Activated CD4-positive, alpha-beta T cell treated with anti-CD3 and anti-CD28 coated beads, Interleukin-2, Interleukin-6, amounts not matched to agents 100 ng/mL and 50 ng/mL, durations not matched to agents 16 hours and 8 hours (primary cell): ENCODE data around the gene DDX25.
"Not testable (repeated sequence)": the region's sequence is repeated elsewhere in the genome, so short reads cannot be mapped to it uniquely, and the experiment has no call there.

Experiments used
- DNase-seq: peaks from one replicate; pipeline ENCODE4 v3.0.0-alpha.2; 2020

DDX25 gene

DNA sequence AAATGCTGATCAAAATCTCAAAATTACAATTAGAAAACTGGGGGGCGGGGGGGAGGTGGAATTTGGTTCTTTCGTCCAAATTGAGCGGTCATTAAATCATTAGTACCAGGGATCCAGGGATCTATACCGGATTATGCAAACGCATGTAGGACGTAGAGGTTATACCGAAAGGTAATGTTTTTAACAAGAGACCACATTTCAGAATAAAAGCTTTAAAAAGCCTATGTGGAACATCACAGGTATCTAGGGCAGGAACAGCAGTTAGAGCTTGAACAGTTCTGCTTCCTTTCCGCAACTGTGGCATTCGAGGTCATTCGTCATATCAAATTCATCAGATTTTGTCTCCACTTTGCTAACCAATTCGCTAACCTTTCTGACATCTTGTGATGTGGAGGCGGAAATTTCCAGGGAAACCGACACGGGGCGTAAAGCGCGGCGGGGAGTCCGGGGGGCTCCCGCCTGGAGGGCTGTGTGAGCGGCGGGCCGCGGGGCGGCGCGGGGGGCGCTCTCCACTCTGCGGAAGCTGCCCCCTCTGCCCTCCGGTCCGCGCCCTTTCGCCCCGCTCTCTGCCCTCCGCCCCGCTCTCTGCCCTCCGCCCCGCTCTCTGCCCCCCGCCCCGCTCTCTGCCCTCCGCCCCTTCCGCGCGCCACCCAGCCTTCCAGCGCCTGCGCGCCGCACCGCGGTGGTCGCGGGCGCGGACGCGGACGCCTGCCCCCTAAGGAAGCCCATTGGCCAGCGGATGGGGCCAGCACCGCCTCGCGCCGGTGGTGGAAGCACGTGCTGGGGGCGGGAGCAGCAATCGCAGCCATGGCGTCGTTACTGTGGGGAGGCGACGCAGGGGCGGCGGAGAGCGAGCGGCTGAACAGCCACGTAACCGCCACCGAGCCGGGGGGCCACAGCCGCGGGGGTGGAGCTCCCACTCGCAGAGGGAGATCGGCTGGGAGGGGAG lies at the start of gene DDX25:
Gene DDX25, plus strand, starts transcription at position 798 of the 949 bp plus-strand sequence. Its CDS starts 10 bp downstream, at position 808.
- DNase-seq, result no peak

DNA sequence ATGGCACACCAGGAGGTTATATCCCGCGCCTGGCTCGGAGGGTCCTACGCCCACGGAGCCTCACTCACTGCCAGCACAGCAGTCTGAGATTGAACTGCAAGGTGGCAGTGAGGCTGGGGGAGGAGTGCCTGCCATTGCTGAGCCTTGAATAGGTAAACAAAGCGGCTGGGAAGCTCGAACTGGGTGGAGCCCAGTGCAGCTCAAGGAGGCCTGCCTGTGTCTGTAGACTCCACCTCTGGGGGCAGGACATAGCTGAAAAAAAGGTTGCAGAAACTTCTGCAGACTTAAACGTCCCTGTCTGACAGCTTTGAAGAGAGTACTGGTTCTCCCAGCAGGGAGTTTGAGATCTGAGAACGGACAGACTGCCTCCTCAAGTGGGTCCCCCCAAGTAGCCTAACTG lies 46.6 kb upstream of the DDX25 start:
- not testable (repeated sequence) for DNase-seq

DNA sequence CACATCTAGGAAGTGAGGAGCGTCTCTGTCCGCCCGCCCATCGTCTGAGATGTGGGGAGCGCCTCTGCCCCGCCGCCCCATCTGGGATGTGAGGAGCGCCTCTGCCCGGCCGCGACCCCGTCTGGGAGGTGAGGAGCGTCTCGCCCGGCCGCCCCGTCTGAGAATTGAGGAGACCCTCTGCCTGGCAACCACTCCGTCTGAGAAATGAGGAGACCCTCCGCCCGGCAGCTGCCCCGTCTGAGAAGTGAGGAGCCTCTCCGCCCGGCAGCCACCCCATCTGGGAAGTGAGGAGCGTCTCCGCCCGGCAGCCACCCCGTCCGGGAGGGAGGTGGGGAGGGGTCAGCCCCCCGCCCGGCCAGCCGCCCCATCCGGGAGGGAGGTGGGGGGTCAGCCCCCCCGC lies 41.5 kb upstream of the DDX25 start:
- DNase-seq, result not testable (repeated sequence)

DNA sequence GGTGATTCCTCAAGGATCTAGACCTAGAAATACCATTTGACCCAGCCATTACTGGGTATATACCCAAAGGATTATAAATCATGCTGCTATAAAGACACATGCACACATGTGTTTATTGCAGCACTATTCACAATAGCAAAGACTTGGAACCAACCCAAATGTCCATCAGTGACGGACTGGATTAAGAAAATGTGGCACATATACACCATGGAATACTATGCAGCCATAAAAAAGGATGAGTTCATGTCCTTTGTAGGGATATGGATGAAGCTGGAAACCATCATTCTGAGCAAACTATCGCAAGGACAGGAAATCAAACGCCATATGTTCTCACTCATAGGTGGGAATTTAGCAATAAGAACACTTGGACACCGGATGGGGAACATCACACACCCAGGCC lies 39.0 kb upstream of the DDX25 start:
- DNase-seq, result not testable (repeated sequence)

DNA sequence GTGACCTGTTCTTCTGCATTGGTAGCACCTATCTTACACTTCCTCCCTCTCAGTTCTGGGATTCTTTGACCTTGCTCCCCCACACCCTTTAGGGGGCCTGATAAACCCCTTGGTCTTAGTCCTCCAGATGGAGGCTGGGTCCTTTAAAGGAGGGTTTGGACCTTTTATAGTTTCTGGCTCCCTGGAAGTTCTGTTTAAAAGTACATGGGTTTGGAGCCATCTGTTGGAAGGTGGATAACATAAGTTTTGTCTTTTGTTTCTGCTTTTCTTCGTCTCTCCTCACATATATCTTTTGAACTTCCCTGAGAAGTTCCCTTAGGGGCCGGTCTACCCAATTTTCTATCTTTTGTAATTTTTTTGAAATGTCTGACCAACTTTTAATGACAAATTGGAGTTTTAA lies 34.8 kb upstream of the DDX25 start:
- no peak for DNase-seq

DNA sequence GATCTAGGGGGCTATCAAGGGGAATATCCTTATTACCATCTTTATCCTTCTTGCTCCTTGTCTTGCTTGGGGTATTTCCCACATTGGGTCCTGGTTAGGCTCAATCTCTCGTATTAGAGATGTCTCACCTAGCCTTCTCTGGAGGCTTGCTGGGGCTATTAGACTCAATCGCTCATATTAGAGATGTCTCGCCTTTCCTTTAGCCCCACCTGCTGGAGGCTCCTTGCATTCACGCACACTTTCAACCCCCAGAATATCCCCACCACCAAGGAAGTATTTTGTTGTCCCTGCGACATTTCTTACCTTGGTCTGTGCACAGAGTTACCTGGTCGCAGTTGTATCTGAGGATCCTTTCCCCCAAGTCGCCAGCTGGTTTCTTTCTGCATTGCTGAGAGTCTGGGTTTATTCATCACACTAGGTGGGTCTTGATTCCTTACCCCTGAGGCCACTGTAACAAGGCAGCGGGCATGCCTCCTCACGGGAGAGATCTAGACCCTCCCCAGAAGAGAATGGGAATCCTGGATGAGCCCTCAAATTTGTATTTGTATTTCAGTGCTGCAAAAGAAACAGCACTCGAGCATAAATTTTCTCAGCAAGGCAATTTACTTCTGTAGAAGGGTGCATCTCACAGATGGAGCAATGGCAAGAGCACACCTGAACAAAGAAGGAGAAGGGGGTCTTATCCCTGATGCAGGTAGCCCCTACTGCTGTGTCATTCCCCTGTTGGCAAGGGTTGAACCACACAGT lies 32.7 kb upstream of the DDX25 start:
- DNase-seq, result peak; percentile 21

DNA sequence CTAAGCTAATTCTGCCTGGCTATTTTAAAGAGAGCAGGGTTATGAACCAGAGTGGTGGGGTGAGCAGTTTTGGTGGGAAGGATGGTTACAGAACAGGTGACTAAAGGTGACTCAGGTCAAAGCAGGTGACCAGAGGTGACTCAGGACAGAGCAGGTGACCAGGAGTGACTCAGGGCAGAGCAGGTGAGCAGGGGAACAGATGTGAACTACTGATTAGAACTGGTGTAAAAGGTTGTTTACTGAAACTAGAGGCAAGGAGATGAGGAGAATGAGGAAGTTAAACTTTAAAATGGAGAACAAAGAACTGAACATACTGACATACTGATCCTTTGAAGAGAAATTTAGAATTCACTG lies 32.2 kb upstream of the DDX25 start:
- no peak for DNase-seq

DNA sequence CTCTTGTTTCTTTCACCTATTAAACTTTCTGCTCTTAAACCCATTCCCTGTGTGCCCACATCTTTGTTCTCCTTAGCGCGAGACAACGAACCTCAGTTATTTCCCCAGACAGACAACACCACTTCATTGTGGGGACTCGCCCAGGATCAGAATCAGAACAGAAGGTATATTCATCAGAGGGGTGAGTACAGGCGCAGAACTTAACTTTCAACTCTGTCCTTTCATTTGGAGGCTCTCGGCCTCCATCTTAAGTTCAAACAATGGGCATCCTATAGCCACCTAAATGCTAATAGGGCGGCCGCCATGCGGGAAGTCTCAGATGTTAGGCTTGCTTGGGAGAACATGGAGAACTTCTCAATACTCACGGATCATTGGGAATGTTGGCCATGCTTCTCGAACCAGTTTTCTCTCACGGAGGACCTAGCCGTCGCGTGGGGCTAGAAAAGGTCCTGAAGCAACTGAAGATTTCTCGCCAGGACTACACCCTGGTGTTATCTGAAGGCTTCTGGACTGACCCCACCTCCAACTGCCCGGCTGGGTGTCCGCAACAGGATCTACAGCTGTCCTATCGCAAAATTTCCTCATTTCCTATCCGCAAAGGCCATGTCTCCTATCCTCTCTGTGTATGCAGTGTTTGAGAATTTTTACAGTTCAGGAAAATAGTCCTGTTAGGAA lies 30.3 kb upstream of the DDX25 start:
- no peak for DNase-seq

DNA sequence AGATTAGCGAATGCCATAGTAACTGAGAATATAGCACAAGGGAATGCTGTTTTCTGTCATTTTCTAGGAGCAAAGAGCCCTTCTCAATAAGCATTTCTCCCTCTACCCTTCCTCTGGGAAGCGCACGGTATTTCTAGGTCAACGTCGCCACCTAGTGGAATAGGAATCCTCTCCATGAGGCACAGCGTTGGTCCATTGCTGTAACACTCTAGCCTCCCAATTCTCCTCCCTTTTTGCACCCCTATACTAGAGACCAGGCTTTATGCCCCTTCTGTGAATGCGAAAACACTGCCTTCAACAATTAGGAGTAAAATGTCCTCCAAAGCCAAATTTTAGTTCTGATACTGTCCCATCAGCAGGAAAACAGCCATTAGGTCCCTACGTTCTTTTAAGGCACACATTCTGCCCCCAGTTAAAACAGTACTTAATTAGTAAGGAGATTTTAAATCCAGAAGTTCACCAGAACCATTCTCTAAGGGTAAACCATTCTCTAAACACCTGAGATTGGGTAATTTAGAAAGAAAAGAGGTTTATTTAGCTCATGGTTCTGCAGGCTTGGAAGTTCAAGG lies 29.7 kb upstream of the DDX25 start:
- DNase-seq, result peak; percentile 60

DNA sequence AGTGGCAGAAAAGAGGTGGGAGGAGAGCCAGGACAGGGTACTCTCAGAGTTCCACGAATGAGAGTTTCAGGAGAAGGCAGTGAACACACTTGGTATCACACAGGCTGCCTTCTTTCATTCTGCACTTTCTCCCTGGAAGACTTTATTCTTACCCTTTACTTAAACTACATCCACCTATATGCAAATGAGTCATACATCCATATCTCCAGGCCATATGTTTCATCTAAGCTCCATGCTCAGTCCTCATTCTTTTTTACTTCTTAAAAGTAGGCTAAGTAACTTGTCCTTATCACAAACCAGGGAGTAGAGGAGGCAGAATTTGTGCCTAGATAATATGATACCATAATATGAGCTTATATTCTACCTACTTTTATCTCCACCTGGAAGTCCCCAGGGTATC lies 23.0 kb upstream of the DDX25 start:
- DNase-seq, result no peak

DNA sequence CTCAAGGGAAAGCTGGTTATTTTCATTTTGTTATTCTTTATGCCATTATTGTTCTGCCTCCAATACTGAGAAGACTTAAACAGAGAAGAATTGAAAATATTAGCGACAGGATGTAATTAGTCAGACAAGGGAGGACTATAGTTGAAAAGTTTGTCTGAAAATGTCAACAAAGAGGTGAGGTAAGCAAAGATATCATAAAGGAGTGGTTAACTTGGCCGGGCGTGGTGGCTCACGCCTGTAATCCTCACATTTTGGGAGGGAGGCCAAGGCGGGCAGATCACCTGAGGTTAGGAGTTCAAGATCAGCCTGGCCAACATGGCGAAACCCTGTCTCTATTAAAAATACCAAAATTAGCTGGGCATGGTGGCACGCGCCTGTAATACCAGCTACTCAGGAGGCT lies 20.9 kb upstream of the DDX25 start:
- DNase-seq, result no peak

DNA sequence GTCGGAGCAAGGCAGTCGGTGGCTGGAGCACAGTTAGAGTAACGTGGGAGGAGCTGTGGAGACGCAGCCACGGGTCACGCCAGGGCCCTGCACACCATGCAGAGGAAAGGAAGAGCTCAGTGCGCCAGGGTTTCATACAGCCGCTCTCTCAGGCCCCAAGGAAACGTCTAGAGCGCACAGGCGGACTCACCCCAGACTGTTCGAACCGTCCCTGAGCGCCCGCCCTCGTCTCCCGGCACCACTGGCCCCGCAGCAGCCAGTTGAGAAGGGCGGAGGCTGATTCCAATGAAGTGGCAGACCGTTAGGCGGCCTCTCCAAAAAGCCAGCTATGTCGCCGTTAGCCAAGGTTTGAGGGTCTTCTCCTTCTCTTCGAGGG lies 17.3 kb upstream of the DDX25 start:
- DNase-seq, result peak; percentile 62

DNA sequence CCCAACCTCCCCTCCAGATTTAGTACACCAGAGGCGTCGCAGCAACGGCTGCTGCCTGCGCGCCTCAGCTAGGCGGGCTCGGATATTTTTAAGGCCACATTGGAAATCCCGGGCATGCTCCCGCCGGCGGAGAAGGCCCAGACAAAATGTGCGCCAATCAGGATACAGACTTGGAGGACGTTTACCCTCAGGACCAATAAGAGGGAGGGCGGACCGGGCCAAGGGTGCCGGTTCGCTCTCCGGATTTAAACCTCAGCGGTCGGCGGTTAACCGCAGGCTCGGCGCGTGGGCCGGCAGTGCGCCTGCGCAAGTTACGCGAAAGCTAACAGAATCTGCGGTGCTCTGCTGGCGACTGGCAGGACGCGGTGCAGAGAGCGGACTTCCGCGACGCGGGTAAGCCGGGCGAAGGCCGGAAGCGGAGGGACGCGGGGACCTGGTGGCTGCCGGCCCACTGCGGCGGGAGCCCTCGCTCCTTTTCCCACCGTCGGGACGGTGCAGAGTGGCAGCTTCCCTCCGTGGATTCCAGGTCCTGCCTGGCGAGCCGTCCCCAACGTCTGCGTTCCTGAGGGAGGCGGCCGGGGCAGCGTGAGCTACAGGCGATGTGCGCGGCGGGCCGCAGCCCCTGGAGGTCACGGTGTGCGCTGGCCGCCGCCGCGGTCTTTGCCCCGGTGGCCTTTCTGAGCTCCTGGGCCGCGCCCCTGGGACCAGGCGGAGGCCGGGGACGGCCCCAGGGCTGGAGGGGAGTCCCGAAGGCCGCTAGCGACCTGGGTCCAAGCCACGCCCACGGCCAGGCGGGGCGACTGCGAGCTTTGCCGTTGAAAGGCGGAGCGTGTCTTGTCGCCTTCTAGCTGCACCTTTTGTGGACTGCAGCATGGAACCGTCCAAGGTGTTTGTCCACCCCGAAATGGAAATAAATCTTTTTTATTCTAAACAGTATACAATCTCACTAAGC lies 16.7 kb upstream of the DDX25 start, which contains the start of gene HYLS1:
Gene HYLS1, plus strand, starts transcription at position 296 of the 952 bp plus-strand sequence. CDS start 11,701 bp downstream, outside the sequence.
- peak; percentile 98 for DNase-seq

DNA sequence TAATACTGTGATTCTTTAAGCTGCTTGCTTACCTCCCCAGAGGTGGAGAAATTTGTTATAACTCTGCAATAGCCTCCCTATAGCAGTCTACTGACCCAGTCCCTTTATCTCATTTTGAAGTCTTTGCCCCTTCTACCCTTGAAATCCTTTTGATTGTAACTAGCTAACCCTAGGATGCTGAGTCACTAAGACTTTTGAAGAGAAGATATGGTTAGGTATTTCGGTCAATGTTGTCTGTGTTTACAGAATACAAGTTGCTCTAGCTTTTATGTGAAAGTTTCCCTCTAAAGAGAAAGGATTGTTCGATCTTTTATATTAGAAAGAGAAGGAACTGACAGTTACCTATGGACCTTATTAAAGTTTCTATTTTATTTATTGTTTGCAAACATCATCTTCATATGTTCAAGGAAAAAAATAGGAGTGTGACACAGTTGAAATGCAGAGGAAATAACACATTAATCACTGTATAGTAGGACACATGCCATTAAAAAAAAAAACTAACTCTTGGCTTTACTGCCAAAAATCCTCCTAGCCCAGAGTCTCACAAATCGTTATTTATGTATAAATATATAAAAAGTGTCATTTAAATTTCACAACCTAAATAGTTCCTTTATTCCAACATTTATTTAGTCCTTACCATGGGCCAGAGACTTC lies 13.7 kb upstream of the DDX25 start:
- DNase-seq, result no peak

DNA sequence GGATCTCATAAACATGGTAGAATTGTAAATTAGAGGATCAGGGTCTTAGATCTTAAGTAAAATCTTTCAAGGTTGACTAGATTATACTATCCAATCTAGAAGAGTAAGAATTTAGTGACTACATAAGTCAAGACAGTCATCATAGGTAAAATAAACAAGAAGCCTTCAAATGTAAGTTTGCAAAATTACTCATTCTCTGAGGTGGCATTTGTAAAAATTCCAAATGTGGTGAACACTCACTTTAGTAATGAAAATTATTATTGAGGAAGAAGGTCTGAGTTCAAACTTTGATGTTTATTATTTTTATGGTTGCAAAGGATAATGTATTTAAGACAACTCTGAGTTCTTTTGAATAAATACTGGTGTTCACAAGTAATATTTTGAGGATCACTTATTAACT lies 12.2 kb upstream of the DDX25 start:
- DNase-seq, result no peak

DNA sequence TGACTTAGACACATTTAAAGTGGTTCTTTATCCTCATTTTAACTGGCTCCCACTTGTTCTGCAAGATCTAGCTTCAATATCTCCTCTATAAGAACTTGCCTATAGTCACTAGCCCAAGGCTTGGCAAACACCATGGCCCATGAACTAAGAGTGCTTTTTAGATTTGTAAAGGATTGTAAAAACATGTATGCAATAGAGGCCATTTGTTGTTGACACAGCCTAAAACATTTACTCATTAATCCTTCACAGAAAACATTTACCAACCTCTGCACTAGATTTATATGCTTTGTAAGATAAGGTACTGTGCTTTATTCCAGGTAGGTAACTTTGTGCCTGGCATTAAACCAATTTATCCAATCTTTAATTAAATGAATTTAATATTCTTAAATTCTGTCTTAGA lies 11.3 kb upstream of the DDX25 start:
- DNase-seq, result no peak

DNA sequence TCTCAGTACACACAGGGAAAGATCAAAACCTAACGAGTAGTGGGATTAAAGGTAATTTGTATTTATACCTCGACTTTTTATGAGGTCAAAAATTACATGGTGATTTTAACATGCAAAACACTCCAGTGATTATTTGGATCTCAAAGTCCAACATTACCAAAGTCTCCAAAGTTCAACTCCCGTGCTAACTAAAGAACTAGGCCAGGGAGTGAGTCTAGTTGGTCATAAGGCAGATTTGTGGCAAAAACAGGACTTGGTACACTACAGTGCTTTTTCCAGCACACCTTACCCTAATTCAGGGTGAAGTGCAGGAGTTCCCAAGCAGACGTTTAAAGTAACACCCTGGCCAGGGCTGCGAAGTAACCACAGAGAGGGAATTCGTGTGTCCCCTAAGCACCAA lies 2.4 kb upstream of the DDX25 start:
- DNase-seq, result no peak

DNA sequence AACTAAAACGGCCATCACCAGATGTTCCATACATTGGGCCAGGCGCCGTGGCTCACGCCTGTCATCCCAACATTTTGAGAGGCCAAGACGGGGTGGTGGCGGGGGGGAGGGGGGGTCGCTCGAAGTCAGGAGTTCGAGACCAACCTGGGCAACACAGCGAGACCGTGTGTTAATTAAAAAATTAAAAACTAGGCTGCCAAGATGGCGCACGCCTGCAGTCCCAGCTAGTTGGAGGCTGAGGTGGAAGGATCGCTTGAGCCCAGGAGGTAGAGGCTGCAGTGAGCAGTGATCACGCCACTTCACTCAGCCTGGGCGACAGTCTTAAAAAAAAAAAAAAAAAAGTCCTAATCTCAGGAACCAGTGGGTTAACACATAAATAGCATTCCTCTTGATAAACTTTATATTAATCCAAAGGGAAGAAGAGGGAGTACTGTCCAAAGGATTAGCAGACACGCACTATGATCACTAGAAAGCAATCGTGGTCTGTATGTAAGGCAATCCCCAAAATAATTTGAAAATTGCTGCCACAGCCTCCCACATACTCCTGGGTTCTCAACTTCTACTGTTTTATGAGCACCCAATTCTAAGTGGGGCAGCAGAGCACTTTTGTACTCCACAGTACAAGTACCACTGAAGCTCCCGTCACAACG lies 1.9 kb upstream of the DDX25 start:
- no peak for DNase-seq

DNA sequence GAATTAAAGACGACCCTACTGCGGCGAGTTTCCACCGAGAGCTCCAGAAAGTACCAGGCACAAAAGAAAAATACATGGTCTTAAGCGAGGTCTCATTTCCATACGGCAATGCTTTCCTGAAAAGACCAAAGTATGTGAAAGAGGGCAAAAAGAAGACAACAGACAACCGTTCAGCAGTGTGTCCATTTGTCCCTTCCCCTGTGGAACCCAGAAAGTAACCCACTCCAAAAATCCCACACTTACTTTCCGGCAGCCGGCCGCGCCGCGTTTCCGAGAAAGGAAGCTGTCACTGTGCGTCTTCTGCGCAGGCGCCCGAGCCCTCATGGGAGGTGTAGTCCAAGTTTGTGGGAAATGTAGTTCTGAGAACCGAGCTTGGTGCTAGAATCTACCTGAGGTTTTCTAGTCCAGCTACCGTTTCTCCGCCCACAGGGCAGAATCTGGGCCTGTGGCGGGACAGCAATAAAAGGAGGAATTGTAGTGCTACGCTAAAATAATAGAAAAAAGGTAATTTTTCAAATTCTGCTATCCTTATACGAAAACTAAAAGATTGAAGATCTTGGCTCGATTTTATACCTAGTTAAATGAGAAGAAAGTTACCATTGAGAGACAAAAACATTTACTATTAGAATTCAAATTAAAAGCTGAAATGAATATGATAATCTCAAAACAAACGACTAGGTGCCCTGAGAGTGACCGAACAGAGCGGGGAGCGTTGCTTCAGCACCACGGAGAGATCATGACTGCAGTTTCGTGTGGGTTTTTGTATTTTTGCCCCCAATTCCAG lies 1.2 kb upstream of the DDX25 start, which contains the start of gene PUS3:
Gene PUS3, minus strand, starts transcription at position 280 of the 784 bp plus-strand sequence. CDS start 6,922 bp downstream, outside the sequence.
- peak; percentile 93 for DNase-seq

DNA sequence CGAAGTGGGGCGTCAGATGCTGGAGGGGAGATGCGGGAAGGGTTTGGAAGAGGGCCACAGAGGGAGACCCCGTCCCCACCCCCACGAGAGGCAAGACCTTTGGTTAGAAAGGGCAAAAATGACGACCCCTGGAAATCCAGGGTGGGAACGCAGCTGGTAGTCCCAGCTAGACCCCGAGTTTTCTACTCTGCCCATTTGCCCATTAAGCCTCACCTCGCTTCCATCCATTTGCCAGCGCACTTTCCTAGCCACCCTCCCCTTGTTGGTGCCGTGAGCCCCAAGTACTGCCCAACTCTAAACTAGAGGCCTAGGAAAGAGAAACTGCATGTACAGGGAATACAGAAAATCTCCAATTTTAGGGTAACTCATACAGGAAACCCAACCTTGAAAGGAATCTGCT lies 370 bp downstream of the DDX25 start:
- DNase-seq, result no peak
